ENCODE results near the gene ANKRD53. TPM values are rescaled to one million over a fixed set of nuclear protein-coding genes. Genes with fewer than 3 reads are reported as not detected.

ANKRD53 gene
- total and polyA plus RNA-seq, 9 of the 15 experiments (the other 6 are each of a cell fraction or from before 2014, with no cell fraction given): 0.18 TPM; not detected in 8

DNA sequence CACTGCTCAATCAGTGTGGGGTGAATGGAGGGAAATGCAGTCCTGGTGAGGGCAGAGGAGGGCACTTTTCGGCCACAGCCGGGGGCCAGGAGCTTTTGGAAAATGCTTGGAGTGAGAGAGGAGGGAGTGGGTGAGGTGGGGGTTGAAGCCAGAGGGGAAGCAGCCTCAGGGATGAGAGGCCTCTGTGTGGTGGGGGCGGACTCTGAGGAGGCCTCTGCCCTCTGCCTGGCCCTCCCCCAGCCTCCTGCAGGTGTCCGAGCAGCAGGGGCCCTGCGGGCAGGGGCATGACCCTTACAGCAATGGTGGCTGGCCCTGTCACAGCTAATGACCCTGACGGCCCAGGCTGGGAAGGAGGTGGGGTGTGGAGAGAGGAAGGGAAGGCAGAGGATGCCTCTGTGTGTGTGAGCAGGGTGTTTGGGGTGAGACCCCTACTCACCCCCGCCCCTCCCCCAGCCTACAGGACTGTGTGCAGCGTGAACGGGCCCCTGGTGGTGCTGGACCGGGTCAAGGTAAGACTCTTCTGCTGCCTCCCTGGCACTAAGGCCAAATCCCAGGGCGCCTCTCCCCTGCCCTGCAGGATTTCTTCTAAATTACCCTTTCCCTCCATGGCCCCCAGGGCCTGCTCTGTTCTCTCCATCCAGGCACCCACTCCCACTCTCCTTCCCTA, 35.1 kb upstream of the ANKRD53 start:
- ATAC-seq: no peak
- 23% methylated on average over 5 of the region's 11 CpGs for WGBS (ENCODE audit: insufficient coverage, low coverage, missing lambda C conversion rate)
- DNase-seq (ENCODE audit: extremely low read depth in 1 of 4, low spot score in 3 of 4): no peak
- Histone ChIP-seq H3K9me3 (replicated peaks; ENCODE audit: control insufficient read depth, insufficient read depth, low read depth, low read length) (no peaks in the 10 kb centered on the region), H2AFZ (ENCODE audit: low read depth, low read length) (no peak overlapping the region), H3K9ac (ENCODE audit: insufficient read depth in 1 of 2, low read depth in 2 of 2, low read length in 2 of 2) (no peak overlapping the region), H3K4me1 (replicated peaks in 1 of 2; ENCODE audit: control insufficient read depth in 2 of 2, insufficient read depth in 2 of 2, low read length in 2 of 2) (peaks cover 0 to 10% of the 10 kb centered on the region in 2 experiments; a peak in 3 of 5 replicates), H3K4me3 (no peak overlapping the region), H3K79me2 (ENCODE audit: control insufficient read depth, insufficient read depth, low read length) (no peaks in the 10 kb centered on the region), H3K4me2 (ENCODE audit: insufficient read depth, low read length) (no peak overlapping the region), H3K9me1 (ENCODE audit: control insufficient read depth, insufficient read depth, low read length) (peaks cover 2% of the 10 kb centered on the region), H4K20me1 (replicated peaks; ENCODE audit: control insufficient read depth, insufficient read depth, low read length) (peaks cover 6% of the 10 kb centered on the region; the same call in 1 of the 2 replicates), H3K27me3 (ENCODE audit: control insufficient read depth in 2 of 2, insufficient read depth in 2 of 2, low read length in 2 of 2) (peaks cover 3 to 44% of the 10 kb centered on the region in 2 experiments; a peak in 3 of 5 replicates), H3K27ac (ENCODE audit: extremely low read depth, low read depth, low read length) (no peak overlapping the region), H3K36me3 (ENCODE audit: control insufficient read depth, insufficient read depth, low read length) (no peaks in the 10 kb centered on the region)
- intact Hi-C loops (cut with micrococcal nuclease): loop anchor here (10.0 kb wide), 1 partner anchor 639 kb away; the partner anchor contains the start of gene FAM136A
- ChIA-PET POLR2A (no interaction called here), CTCF (ENCODE audit: low intra/inter-chr PET ratio) (no interaction called here)
- TF ChIP-seq NCOA2 (IDR thresholded peaks at IDR 0.05; ENCODE audit: partially characterized antibody in 2 of 2) (no peak), ZNF444 (CRISPR knock-in tag; IDR thresholded peaks at IDR 0.05) (no peak), MEF2D (tag; conservative IDR thresholded peaks at IDR 0.05; ENCODE audit: low read depth) (no peak), HMG20B (CRISPR knock-in tag; IDR thresholded peaks at IDR 0.05) (no peak), KDM1A (IDR thresholded peaks at IDR 0.05) (no peak), ZFX (CRISPR knock-in tag; IDR thresholded peaks at IDR 0.05) (no peak), PML (IDR thresholded peaks at IDR 0.05; ENCODE audit: low read length) (no peak), CREB1 (IDR thresholded peaks at IDR 0.05) (no peak), CREB1 (CRISPR knock-in tag; IDR thresholded peaks at IDR 0.05) (no peak), ZNF124 (CRISPR knock-in tag; IDR thresholded peaks at IDR 0.05) (no peak), ILF3 (IDR thresholded peaks at IDR 0.05; ENCODE audit: borderline replicate concordance) (no peak)
- TF ChIP-seq, protein P1, sequence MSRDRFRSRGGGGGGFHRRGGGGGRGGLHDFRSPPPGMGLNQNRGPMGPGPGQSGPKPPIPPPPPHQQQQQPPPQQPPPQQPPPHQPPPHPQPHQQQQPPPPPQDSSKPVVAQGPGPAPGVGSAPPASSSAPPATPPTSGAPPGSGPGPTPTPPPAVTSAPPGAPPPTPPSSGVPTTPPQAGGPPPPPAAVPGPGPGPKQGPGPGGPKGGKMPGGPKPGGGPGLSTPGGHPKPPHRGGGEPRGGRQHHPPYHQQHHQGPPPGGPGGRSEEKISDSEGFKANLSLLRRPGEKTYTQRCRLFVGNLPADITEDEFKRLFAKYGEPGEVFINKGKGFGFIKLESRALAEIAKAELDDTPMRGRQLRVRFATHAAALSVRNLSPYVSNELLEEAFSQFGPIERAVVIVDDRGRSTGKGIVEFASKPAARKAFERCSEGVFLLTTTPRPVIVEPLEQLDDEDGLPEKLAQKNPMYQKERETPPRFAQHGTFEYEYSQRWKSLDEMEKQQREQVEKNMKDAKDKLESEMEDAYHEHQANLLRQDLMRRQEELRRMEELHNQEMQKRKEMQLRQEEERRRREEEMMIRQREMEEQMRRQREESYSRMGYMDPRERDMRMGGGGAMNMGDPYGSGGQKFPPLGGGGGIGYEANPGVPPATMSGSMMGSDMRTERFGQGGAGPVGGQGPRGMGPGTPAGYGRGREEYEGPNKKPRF (IDR thresholded peaks at IDR 0.05; ENCODE audit: low read depth, low read length): no peak
- in situ Hi-C loops (cut with MboI): loop anchor here (10.0 kb wide), 2 partner anchors 279 to 629 kb away; no protein-coding TSS in a partner anchor
- no peak for FAIRE-seq
- BruUV-seq (replicated peaks): no TSS peak

Data from K562 (cell line).